Neural cell (in vitro differentiated cells): Measurements from ENCODE around the gene ANKRD44. TPM values are rescaled to one million over a fixed set of nuclear protein-coding genes. Genes with fewer than 3 reads are reported as not detected.

Experiments used
- H2AFZ ChIP-seq: fragments of 200-600, 300-800 bp; sonication (generic), shearing (Covaris generic); 2 replicates; pipeline ENCODE4 v1.6.0; 2014; ENCODE audit warnings: low read depth, mild to moderate bottlenecking, antibody characterized with exemption, low read length, moderate library complexity
- H3F3A ChIP-seq: fragments of 200-600 bp; shearing (Covaris generic); 2 replicates; pipeline ENCODE4 v1.6.1; 2016; ENCODE audit warnings: mild to moderate bottlenecking, moderate library complexity, mixed read lengths, antibody characterized with exemption, low read length; ENCODE audit not compliant: insufficient read depth, poor library complexity, severe bottlenecking
- H3K27ac ChIP-seq: fragments of 200-600, 300-800 bp; sonication (generic), shearing (Covaris generic); 2 replicates; pipeline ENCODE4 v1.5.1; 2014; ENCODE audit warnings: mild to moderate bottlenecking, low read length, moderate library complexity
- H3K27me3 ChIP-seq: fragments of 300-800, 200-600 bp; sonication (generic), shearing (Covaris generic); 2 replicates; pipeline ENCODE4 v1.6.0; 2014; ENCODE audit warnings: mild to moderate bottlenecking, low read depth, low read length, moderate library complexity; ENCODE audit not compliant: insufficient read depth
- H3K36me3 ChIP-seq: fragments of 300-800, 200-600 bp; sonication (generic), shearing (Covaris generic); 2 replicates; pipeline ENCODE4 v1.5.1; 2014; ENCODE audit warnings: mild to moderate bottlenecking, antibody characterized with exemption, low read length, moderate library complexity; ENCODE audit not compliant: insufficient read depth
- H3K4me2 ChIP-seq: fragments of 300-800, 200-600 bp; sonication (generic), shearing (Covaris generic); 2 replicates; pipeline ENCODE4 v1.6.0; 2014; ENCODE audit warnings: mild to moderate bottlenecking, low read length
- H3K4me3 ChIP-seq: fragments of 300-800, 200-600 bp; sonication (generic), shearing (Covaris generic); 2 replicates; pipeline ENCODE4 v1.5.1; 2014; ENCODE audit warnings: mild to moderate bottlenecking, low read length, moderate library complexity
- H3K79me2 ChIP-seq: fragments of 200-600 bp; shearing (Covaris generic); replicated peaks from 2 replicates; pipeline ENCODE4 v1.6.0; 2014; ENCODE audit warnings: mild to moderate bottlenecking, low read length, moderate library complexity; ENCODE audit not compliant: insufficient read depth
- H3K9ac ChIP-seq: fragments of 300-800, 200-600 bp; sonication (generic), shearing (Covaris generic); 2 replicates; pipeline ENCODE4 v1.6.1; 2016; ENCODE audit warnings: mild to moderate bottlenecking, low read length, mixed read lengths
- H3K9me2 ChIP-seq: fragments of 200-600 bp; shearing (Covaris generic); 2 replicates; pipeline ENCODE4 v1.6.1; 2016; ENCODE audit warnings: mild to moderate bottlenecking, low read length, mixed read lengths; ENCODE audit not compliant: insufficient read depth
- H3K9me3 ChIP-seq: fragments of 200-600, 300-800 bp; sonication (generic), shearing (Covaris generic); 2 replicates; pipeline ENCODE4 v1.6.1; 2016; ENCODE audit warnings: mild to moderate bottlenecking, mixed run types, low read length, moderate library complexity, mixed read lengths
- H4K20me1 ChIP-seq: fragments of 200-600 bp; shearing (Covaris generic); 2 replicates; pipeline ENCODE4 v1.6.1; 2016; ENCODE audit warnings: mild to moderate bottlenecking, mixed run types; ENCODE audit not compliant: insufficient read depth
- CTCF ChIP-seq: fragments of 450-650 bp; IDR thresholded peaks from 2 replicates; pipeline ENCODE4 v1.5.1; 2014; ENCODE audit warnings: antibody characterized with exemption, mild to moderate bottlenecking, moderate library complexity; ENCODE audit not compliant: poor library complexity, severe bottlenecking
- EP300 ChIP-seq: fragments of 450-650 bp; conservative IDR thresholded peaks from 2 replicates; pipeline ENCODE4 v1.6.1; 2014; ENCODE audit warnings: antibody characterized with exemption, mild to moderate bottlenecking, moderate library complexity; ENCODE audit not compliant: poor library complexity, severe bottlenecking
- EZH2 ChIP-seq: fragments of 200-600, 300-800 bp; shearing (Covaris generic), sonication (generic); IDR thresholded peaks from 2 replicates; pipeline ENCODE4 v1.6.1; 2014; ENCODE audit warnings: antibody characterized with exemption, low read length, borderline replicate concordance, mild to moderate bottlenecking; ENCODE audit not compliant: insufficient read depth, poor library complexity, severe bottlenecking
- MXI1 ChIP-seq: fragments of 450-650 bp; conservative IDR thresholded peaks from 2 replicates; pipeline ENCODE4 v1.6.1; 2014; ENCODE audit warnings: antibody characterized with exemption, mild to moderate bottlenecking; ENCODE audit not compliant: poor library complexity, severe bottlenecking
- POLR2AphosphoS5 ChIP-seq: IDR thresholded peaks from 2 replicates; pipeline ENCODE4 v1.6.1; 2012
- RAD21 ChIP-seq: fragments of 450-650 bp; conservative IDR thresholded peaks from 2 replicates; pipeline ENCODE4 v1.6.1; 2014; ENCODE audit warnings: antibody characterized with exemption, mild to moderate bottlenecking, moderate library complexity
- SMC3 ChIP-seq: fragments of 450-650 bp; conservative IDR thresholded peaks from 2 replicates; pipeline ENCODE4 v1.6.1; 2014; ENCODE audit warnings: antibody characterized with exemption, mild to moderate bottlenecking, moderate library complexity; ENCODE audit not compliant: poor library complexity
- TAF1 ChIP-seq: IDR thresholded peaks from 2 replicates; pipeline ENCODE4 v1.6.1; 2012; ENCODE audit warnings: low read depth
- polyA plus RNA-seq: library from polyadenylated mRNA; depleted of rRNA; stranded (reverse); fragments of >200 nt; gene quantifications from 2 replicates; pipeline ENCODE4 v1.2.3, GENCODE V29; 2014
- TF ChIP-seq, protein P1 (sequence below): IDR thresholded peaks from 2 replicates; pipeline ENCODE4 v1.6.1; 2012; ENCODE audit warnings: borderline replicate concordance

ANKRD44 gene
- polyA plus RNA-seq, 1 donor from 2014 or later: 94.3 TPM

DNA sequence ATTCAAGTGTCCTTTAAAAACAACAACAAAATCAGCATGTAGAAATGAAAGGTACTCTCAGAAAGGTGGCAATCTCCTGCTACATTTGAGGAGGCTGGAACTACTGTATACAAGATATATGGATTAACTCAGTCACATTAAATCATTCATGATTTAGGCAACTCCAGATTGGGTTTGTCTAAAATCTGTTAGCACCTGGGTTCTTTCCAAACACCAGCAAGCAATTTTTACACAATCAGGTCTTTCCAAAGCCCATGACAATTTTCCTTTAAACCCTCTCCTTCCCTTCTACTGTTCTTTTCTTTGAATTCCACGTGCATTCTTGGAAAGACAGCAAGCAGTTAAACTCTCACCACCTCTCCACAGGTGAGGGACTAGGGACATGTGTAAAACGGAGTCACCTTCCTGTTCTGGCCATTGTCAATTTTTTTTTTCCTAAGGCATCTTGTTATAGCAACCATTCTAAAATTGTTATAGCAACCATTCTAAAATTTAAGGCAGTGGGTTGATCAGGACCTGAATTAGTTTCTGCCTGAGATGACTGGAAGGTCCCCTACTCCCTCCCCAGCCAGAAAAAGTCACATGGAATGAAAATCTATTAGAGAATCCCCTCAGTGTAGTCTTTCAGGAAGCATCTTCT, 113.9 kb downstream of the ANKRD44 start:
- H3F3A ChIP-seq: no peaks in the 10 kb centered on the region
- no peak overlapping the region for H3K4me3 ChIP-seq

DNA sequence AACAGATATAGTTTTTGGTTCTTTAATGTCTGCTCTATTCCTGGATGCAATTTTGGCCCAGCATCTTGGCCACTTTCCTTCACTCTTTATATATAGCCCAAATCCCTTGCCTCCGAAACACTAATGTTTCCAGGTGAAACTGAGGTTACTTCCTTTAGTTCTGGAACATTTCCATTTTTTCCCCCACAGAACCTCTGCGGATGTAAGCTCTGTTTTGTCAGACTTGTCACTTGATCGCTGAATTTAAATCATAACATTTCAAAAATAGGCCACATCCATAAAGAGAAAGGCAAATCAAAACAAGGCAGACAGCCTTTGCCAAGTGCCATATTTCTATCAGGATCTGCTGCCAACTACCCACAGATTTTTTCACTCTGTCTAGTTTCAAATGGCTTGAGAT, 115.1 kb downstream of the ANKRD44 start:
- Histone ChIP-seq H3K36me3 (no peaks in the 10 kb centered on the region), H3K27me3 (no peaks in the 10 kb centered on the region), H4K20me1 (no peaks in the 10 kb centered on the region), H3K9me3 (no peaks in the 10 kb centered on the region), H3F3A (no peaks in the 10 kb centered on the region), H3K4me3 (no peak overlapping the region), H2AFZ (no peak overlapping the region), H3K9me2 (no peaks in the 10 kb centered on the region), H3K79me2 (no peaks in the 10 kb centered on the region), H3K27ac (no peak overlapping the region), H3K9ac (no peak overlapping the region), H3K4me2 (no peak overlapping the region)
- peak; percentile 85 for TF ChIP-seq EP300
- no peak for TF ChIP-seq MXI1
- TF ChIP-seq POLR2AphosphoS5: peak; percentile 72
- no peak for TF ChIP-seq TAF1
- no peak for TF ChIP-seq RAD21

More for the DNA sequence above, 113.9 kb downstream of the ANKRD44 start:
- no peaks in the 10 kb centered on the region for H4K20me1 ChIP-seq
- no peak overlapping the region for H2AFZ ChIP-seq
- no peaks in the 10 kb centered on the region for H3K27me3 ChIP-seq
- no peak overlapping the region for H3K9ac ChIP-seq
- H3K9me3 ChIP-seq: no peaks in the 10 kb centered on the region
- no peak overlapping the region for H3K27ac ChIP-seq
- H3K79me2 ChIP-seq: no peaks in the 10 kb centered on the region
- H3K36me3 ChIP-seq: no peaks in the 10 kb centered on the region
- TF ChIP-seq EZH2: no peak
- TF ChIP-seq POLR2AphosphoS5: no peak
- TF ChIP-seq, protein P1, sequence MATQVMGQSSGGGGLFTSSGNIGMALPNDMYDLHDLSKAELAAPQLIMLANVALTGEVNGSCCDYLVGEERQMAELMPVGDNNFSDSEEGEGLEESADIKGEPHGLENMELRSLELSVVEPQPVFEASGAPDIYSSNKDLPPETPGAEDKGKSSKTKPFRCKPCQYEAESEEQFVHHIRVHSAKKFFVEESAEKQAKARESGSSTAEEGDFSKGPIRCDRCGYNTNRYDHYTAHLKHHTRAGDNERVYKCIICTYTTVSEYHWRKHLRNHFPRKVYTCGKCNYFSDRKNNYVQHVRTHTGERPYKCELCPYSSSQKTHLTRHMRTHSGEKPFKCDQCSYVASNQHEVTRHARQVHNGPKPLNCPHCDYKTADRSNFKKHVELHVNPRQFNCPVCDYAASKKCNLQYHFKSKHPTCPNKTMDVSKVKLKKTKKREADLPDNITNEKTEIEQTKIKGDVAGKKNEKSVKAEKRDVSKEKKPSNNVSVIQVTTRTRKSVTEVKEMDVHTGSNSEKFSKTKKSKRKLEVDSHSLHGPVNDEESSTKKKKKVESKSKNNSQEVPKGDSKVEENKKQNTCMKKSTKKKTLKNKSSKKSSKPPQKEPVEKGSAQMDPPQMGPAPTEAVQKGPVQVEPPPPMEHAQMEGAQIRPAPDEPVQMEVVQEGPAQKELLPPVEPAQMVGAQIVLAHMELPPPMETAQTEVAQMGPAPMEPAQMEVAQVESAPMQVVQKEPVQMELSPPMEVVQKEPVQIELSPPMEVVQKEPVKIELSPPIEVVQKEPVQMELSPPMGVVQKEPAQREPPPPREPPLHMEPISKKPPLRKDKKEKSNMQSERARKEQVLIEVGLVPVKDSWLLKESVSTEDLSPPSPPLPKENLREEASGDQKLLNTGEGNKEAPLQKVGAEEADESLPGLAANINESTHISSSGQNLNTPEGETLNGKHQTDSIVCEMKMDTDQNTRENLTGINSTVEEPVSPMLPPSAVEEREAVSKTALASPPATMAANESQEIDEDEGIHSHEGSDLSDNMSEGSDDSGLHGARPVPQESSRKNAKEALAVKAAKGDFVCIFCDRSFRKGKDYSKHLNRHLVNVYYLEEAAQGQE: no peak
- no peak for TF ChIP-seq CTCF
- no peak for TF ChIP-seq EP300
- no peak for TF ChIP-seq TAF1
- TF ChIP-seq RAD21: no peak
- no peak for TF ChIP-seq MXI1
- no peak for TF ChIP-seq SMC3
- H3K4me2 ChIP-seq: no peak overlapping the region
- no peaks in the 10 kb centered on the region for H3K9me2 ChIP-seq
